HepG2 (cell line): Measurements from ENCODE around the gene TNFAIP2. TPM values are rescaled to one million over a fixed set of nuclear protein-coding genes. Genes with fewer than 3 reads are reported as not detected.

Experiments
- BORCS8-MEF2B ChIP-seq: sonication (generic); formaldehyde crosslinking; IDR thresholded peaks from 2 replicates; pipeline ENCODE4 v1.8.0; 2022; ENCODE audit warnings: mild to moderate bottlenecking, missing genetic modification reagents
- BRD4 ChIP-seq: sonication (generic); formaldehyde crosslinking; IDR thresholded peaks from 2 replicates; pipeline ENCODE4 v1.4.0; 2020; ENCODE audit warnings: missing genetic modification reagents
- CEBPB ChIP-seq: IDR thresholded peaks from 2 replicates; pipeline ENCODE4 v1.6.1; 2011; ENCODE audit warnings: low read depth, low read length, improper control_type of control experiment, borderline replicate concordance
- HDAC2 ChIP-seq: sonication (generic); formaldehyde crosslinking; IDR thresholded peaks from 2 replicates; pipeline ENCODE4 v1.4.0; 2020; ENCODE audit warnings: missing genetic modification reagents
- HOXA5 ChIP-seq: sonication (generic); formaldehyde crosslinking; IDR thresholded peaks from 2 replicates; pipeline ENCODE4 v1.4.0; 2020; ENCODE audit warnings: missing genetic modification reagents
- JUN ChIP-seq: sonication (generic); formaldehyde crosslinking; IDR thresholded peaks from 2 replicates; pipeline ENCODE4 v1.4.0; 2020; ENCODE audit warnings: mild to moderate bottlenecking, missing genetic modification reagents
- MXI1 ChIP-seq: IDR thresholded peaks from 3 replicates; pipeline ENCODE4 v1.6.1; 2012; ENCODE audit warnings: low read depth, low read length, inconsistent platforms, borderline replicate concordance
- PAF1 ChIP-seq: IDR thresholded peaks from 2 replicates; pipeline ENCODE4 v1.6.1; 2016; ENCODE audit warnings: missing genetic modification reagents, missing compliant biosample characterization
- POLR2AphosphoS5 ChIP-seq: IDR thresholded peaks from 2 replicates; pipeline ENCODE4 v1.6.1; 2012; ENCODE audit warnings: low read depth, low read length
- RBM39 ChIP-seq: fragments of 200-400 bp; formaldehyde crosslinking; IDR thresholded peaks from one replicate; pipeline ENCODE4 v1.6.1; 2018; ENCODE audit warnings: antibody characterized with exemption, mild to moderate bottlenecking, low read depth, low read length; ENCODE audit not compliant: poor library complexity, severe bottlenecking
- RFX1 ChIP-seq: fragments of 450-650 bp; IDR thresholded peaks from 2 replicates; pipeline ENCODE4 v1.6.1; 2017
- SATB2 ChIP-seq: sonication (generic); formaldehyde crosslinking; IDR thresholded peaks from 2 replicates; pipeline ENCODE4 v1.5.0; 2020; ENCODE audit warnings: missing genetic modification reagents
- SMARCC2 ChIP-seq: fragments of 450-650 bp; IDR thresholded peaks from 2 replicates; pipeline ENCODE4 v1.6.1; 2017; ENCODE audit warnings: antibody characterized with exemption, mild to moderate bottlenecking
- TBL1XR1 ChIP-seq: fragments of 150-350 bp; IDR thresholded peaks from 2 replicates; pipeline ENCODE4 v1.6.1; 2014; ENCODE audit warnings: borderline replicate concordance, low read length; ENCODE audit not compliant: partially characterized antibody
- ZNF136 ChIP-seq: sonication (generic); formaldehyde crosslinking; IDR thresholded peaks from 2 replicates; pipeline ENCODE4 v1.8.1; 2022; ENCODE audit warnings: low read depth, mild to moderate bottlenecking, moderate library complexity, missing genetic modification reagents
- ZNF546 ChIP-seq: sonication (generic); formaldehyde crosslinking; conservative IDR thresholded peaks from 2 replicates; pipeline ENCODE4 v1.8.1; 2023; ENCODE audit warnings: mild to moderate bottlenecking, missing genetic modification reagents
- ZNF790 ChIP-seq: sonication (generic); formaldehyde crosslinking; IDR thresholded peaks from 2 replicates; pipeline ENCODE4 v1.8.0; 2022; ENCODE audit warnings: missing genetic modification reagents, mild to moderate bottlenecking, borderline replicate concordance
- polyA plus RNA-seq, 8 experiments: library from polyadenylated mRNA; depleted of rRNA in 3 of 8; stranded (reverse) in 7 of 8; unstranded in 1 of 8; fragments of >200 nt; fragmentation: Illumina TruSeq in 4 of 8; extraction: Trizol in 4 of 8; gene quantifications; 2 replicates each; pipeline versions ENCODE4 v1.2.1 to v1.2.3, GENCODE V29; 2011 to 2016; ENCODE audit warnings: low read depth in 4 of 8, missing spikeins in 1 of 8, mixed read lengths in 1 of 8; ENCODE audit not compliant: insufficient read depth in 1 of 8
- total RNA-seq, 5 experiments: library from RNA; depleted of rRNA; stranded (reverse); fragments of >200 nt; fragmentation: Illumina TruSeq; extraction: Trizol; gene quantifications; 2 replicates each; pipeline ENCODE4 v1.2.3, GENCODE V29; 2016; ENCODE audit warnings: low read depth in 1 of 5
- TF ChIP-seq, protein P1 (sequence below): sonication (generic); formaldehyde crosslinking; conservative IDR thresholded peaks from 2 replicates; pipeline ENCODE4 v1.4.0; 2020; ENCODE audit warnings: missing genetic modification reagents
- TF ChIP-seq, protein P2 (sequence below): sonication (generic); formaldehyde crosslinking; IDR thresholded peaks from 2 replicates; pipeline ENCODE4 v1.5.1; 2020; ENCODE audit warnings: missing genetic modification reagents, mild to moderate bottlenecking, borderline replicate concordance
- TF ChIP-seq, protein P3 (sequence below): IDR thresholded peaks from 2 replicates; pipeline ENCODE4 v1.6.1; 2016; ENCODE audit warnings: low read depth
- TF ChIP-seq, protein P4 (sequence below): IDR thresholded peaks from 2 replicates; pipeline ENCODE4 v1.6.1; 2016; ENCODE audit warnings: missing genetic modification reagents, missing compliant biosample characterization
- TF ChIP-seq, protein P5 (sequence below): sonication (generic); formaldehyde crosslinking; IDR thresholded peaks from 2 replicates; pipeline ENCODE4 v1.4.0; 2020; ENCODE audit warnings: mild to moderate bottlenecking, missing genetic modification reagents
- TF ChIP-seq, protein P6 (sequence below): sonication (generic); formaldehyde crosslinking; IDR thresholded peaks from 2 replicates; pipeline ENCODE4 v1.5.0; 2020; ENCODE audit warnings: mild to moderate bottlenecking, missing genetic modification reagents, moderate library complexity
- TF ChIP-seq, protein P7 (sequence below): IDR thresholded peaks from 2 replicates; pipeline ENCODE4 v1.6.1; 2018; ENCODE audit warnings: missing genetic modification reagents

TNFAIP2 gene
- total and polyA plus RNA-seq, 2 of the 13 experiments (the other 11 are each of a cell fraction or from before 2014, with no cell fraction given), result 0.46 to 1.5 TPM

DNA sequence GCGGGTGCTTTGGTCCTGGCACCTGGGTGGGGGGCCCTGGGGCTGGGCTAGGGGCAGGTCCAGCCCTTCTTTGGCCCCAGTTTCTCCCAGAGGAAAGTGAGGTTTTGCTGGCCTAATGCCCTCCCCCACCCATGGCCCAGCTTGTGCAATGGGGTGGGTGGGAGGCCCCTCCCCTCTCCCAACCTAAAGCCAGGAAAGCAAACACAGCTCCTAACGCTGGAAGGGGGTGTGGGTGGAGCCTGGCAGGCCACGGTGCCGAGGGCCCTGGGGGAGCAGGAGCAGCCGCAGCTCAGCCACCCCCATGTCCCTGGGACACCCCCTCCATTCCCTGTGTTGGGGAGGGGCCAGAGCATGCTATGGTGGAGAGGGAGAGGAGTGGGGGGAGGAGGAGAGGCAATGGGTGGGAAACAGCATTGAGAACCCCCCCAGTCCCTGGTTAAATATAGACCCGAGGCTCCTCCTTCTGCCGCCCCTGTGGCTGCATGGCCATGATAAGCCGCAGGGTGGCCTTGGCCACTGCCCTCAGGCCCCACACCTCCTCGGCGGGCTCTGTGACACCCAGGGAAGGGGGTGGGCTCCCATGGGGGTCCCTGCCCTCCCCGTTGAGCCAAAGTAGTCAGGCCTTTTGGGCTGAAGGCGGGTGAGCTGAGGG, 24.1 kb upstream of the TNFAIP2 start (continued):
- TF ChIP-seq TBL1XR1, result peak; percentile 77
- TF ChIP-seq, protein P1, sequence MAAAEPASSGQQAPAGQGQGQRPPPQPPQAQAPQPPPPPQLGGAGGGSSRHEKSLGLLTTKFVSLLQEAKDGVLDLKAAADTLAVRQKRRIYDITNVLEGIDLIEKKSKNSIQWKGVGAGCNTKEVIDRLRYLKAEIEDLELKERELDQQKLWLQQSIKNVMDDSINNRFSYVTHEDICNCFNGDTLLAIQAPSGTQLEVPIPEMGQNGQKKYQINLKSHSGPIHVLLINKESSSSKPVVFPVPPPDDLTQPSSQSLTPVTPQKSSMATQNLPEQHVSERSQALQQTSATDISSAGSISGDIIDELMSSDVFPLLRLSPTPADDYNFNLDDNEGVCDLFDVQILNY (CRISPR knock-in tag), result no peak
- TF ChIP-seq CEBPB, result peak; percentile 97
- no peak for TF ChIP-seq SATB2 (CRISPR knock-in tag)
- peak; percentile 84; the same call in 1 of the 2 replicates for TF ChIP-seq BORCS8-MEF2B (CRISPR knock-in tag)
- TF ChIP-seq JUN, result peak; percentile 19; the same call in 1 of the 2 replicates
- TF ChIP-seq, protein P2, sequence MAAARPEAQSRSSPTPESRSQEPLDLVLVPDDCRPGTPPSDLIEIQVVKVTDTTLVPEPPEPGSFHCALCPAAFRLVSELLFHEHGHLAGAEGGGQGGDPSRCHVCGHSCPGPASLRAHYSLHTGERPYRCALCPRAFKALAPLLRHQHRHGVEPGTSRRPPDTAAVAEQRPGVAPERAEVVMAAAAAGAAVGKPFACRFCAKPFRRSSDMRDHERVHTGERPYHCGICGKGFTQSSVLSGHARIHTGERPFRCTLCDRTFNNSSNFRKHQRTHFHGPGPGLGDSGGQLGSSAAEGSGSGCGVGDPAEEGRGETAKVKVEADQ (CRISPR knock-in tag), result no peak
- no peak for TF ChIP-seq PAF1 (CRISPR knock-in tag)
- TF ChIP-seq MXI1, result peak; percentile 49; the same call in 1 of the 3 replicates
- TF ChIP-seq POLR2AphosphoS5, result peak; percentile 89
- no peak for TF ChIP-seq RFX1
- TF ChIP-seq ZNF790, result no peak
- TF ChIP-seq, protein P3, sequence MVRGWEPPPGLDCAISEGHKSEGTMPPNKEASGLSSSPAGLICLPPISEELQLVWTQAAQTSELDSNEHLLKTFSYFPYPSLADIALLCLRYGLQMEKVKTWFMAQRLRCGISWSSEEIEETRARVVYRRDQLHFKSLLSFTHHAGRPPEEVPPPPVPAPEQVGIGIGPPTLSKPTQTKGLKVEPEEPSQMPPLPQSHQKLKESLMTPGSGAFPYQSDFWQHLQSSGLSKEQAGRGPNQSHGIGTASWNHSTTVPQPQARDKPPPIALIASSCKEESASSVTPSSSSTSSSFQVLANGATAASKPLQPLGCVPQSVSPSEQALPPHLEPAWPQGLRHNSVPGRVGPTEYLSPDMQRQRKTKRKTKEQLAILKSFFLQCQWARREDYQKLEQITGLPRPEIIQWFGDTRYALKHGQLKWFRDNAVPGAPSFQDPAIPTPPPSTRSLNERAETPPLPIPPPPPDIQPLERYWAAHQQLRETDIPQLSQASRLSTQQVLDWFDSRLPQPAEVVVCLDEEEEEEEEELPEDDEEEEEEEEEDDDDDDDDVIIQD (CRISPR knock-in tag), result 0 out of 2 replicates have a peak, but pooled peaks have one; percentile 42
- TF ChIP-seq HOXA5, result peak; percentile 63; the same call in 1 of the 2 replicates
- TF ChIP-seq BRD4 (CRISPR knock-in tag), result peak; percentile 84
- TF ChIP-seq HDAC2 (CRISPR knock-in tag), result peak; percentile 72; the same call in 1 of the 2 replicates
- no peak for TF ChIP-seq SMARCC2
- TF ChIP-seq, protein P4, sequence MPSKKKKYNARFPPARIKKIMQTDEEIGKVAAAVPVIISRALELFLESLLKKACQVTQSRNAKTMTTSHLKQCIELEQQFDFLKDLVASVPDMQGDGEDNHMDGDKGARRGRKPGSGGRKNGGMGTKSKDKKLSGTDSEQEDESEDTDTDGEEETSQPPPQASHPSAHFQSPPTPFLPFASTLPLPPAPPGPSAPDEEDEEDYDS (CRISPR knock-in tag), result peak; percentile 94
- TF ChIP-seq, protein P5, sequence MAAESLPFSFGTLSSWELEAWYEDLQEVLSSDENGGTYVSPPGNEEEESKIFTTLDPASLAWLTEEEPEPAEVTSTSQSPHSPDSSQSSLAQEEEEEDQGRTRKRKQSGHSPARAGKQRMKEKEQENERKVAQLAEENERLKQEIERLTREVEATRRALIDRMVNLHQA (CRISPR knock-in tag), result no peak
- TF ChIP-seq, protein P6, sequence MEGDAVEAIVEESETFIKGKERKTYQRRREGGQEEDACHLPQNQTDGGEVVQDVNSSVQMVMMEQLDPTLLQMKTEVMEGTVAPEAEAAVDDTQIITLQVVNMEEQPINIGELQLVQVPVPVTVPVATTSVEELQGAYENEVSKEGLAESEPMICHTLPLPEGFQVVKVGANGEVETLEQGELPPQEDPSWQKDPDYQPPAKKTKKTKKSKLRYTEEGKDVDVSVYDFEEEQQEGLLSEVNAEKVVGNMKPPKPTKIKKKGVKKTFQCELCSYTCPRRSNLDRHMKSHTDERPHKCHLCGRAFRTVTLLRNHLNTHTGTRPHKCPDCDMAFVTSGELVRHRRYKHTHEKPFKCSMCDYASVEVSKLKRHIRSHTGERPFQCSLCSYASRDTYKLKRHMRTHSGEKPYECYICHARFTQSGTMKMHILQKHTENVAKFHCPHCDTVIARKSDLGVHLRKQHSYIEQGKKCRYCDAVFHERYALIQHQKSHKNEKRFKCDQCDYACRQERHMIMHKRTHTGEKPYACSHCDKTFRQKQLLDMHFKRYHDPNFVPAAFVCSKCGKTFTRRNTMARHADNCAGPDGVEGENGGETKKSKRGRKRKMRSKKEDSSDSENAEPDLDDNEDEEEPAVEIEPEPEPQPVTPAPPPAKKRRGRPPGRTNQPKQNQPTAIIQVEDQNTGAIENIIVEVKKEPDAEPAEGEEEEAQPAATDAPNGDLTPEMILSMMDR (CRISPR knock-in tag), result peak; percentile 44
- TF ChIP-seq ZNF136 (CRISPR knock-in tag), result 0 out of 2 replicates have a peak, but pooled peaks have one; percentile 62
- peak; percentile 87 for TF ChIP-seq RBM39
- TF ChIP-seq ZNF546 (CRISPR knock-in tag), result peak; percentile 46
- TF ChIP-seq, protein P7, sequence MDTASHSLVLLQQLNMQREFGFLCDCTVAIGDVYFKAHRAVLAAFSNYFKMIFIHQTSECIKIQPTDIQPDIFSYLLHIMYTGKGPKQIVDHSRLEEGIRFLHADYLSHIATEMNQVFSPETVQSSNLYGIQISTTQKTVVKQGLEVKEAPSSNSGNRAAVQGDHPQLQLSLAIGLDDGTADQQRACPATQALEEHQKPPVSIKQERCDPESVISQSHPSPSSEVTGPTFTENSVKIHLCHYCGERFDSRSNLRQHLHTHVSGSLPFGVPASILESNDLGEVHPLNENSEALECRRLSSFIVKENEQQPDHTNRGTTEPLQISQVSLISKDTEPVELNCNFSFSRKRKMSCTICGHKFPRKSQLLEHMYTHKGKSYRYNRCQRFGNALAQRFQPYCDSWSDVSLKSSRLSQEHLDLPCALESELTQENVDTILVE (CRISPR knock-in tag), result peak; percentile 77
